PFSK-1 (cell line): ENCODE measurements around the gene TMEM203.

Source experiments
- POLR2AphosphoS5 ChIP-seq: IDR thresholded peaks from 2 replicates; pipeline ENCODE4 v1.6.1; 2012; ENCODE audit warnings: low read depth, mild to moderate bottlenecking, control low read depth, low read length, moderate library complexity
- TAF1 ChIP-seq: IDR thresholded peaks from 2 replicates; pipeline ENCODE4 v1.6.1; 2012; ENCODE audit warnings: low read length, control low read depth, borderline replicate concordance; ENCODE audit not compliant: insufficient read depth

DNA sequence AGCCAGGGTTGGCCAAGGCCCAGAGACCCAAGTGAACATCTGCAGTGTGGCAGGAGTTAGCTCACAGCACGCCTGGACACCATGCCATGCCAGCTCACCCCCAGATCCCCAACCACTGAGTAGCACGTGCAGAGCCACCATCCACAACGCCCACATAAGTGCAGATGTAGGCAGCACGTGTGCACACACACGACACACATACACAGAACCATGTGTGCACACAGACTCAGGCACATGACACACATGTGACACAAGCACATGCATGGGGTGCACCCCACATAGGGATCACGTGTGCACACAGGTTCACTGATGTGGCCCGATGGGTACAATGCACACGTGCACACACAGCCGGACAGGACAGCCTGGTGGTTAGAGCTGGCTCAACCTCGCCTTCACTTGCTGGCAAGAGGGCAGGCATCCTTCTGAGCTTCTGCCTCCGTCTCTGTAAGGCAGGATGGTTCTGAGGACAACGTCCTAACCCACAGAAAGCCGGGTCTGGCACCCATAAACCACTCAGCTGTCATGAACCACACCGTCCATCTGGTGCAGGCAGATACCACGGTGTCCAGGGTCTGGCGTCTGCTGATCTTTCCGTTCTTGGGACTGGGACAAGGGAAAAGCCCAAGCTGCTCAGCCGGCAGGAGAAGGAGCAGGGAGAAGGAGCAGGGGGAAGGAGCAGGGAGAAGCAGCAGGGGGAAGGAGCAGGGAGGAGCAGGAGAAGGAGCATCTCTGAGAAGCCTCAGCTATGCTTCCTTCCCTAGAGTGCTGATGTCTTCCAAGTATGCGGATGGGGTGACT is 47.6 kb downstream of the TMEM203 start:
- no peak for TF ChIP-seq TAF1
- no peak for TF ChIP-seq POLR2AphosphoS5
